ENCODE results near the gene RPTOR. TPM values are rescaled to one million over a fixed set of nuclear protein-coding genes. Genes with fewer than 3 reads are reported as not detected.
A peak's percentile ranks its signal among the peaks of the same experiment; 100 is the strongest.

RPTOR gene
- total RNA-seq, 6 experiments from 2014 or later, result 34.4 to 39.2 (median 35.5) TPM

GRCh38 chr17:80499961-80500665 lies 44.5 kb upstream of the RPTOR start:
- Mint-ChIP-seq H3K4me3 (no peak overlapping the region), H3K36me3 (ENCODE audit: low read depth) (no peaks in the 10 kb centered on the region)

DNA sequence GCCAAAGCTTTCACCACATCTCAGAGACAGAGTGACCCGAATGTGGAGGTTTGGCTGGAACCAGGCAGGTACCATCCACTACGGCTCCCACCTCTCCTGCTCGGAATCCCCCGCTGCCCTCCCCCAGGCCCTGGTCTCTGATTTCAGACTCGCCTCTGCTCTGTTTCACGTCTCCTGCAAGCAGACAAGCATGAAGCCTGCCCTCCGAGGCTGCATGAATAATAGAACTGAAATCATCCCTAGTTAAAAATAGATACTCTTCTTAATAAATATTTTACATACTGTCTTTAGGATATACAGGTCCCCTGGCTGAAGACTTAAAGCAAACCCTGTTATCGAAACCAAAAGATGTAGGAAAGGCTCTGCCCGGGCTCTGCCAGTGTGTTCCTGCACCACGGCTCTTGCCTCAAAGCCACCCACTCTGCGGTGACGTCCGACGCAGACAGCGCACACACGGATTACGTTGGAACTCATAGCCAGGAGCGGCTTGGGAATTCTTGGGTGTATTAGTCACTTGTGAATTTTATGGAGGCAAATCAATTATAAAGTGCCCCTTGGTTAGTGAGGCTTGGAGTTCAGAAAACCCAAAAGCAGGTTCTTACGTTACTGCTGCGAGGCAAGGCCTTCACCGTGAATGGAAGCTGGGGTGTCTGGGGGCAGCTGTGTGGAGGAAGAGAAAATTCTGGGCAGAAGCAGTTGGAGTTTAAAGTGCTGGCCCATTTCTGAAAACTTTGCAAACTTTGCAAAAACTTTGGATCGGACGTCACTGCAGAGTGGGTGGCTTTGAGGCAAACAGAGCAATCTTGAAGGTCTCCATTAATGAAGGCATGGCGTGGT lies 42.7 kb upstream of the RPTOR start:
- H3K27me3 Mint-ChIP-seq (ENCODE audit: insufficient read depth), result peaks cover 7% of the 10 kb centered on the region
- H3K27ac Mint-ChIP-seq, result peak overlapping the region; percentile 76
- H3K4me1 Mint-ChIP-seq (ENCODE audit: low read depth), result peaks cover 28% of the 10 kb centered on the region
- peak; percentile 37 for DNase-seq
- TF ChIP-seq, protein P1, sequence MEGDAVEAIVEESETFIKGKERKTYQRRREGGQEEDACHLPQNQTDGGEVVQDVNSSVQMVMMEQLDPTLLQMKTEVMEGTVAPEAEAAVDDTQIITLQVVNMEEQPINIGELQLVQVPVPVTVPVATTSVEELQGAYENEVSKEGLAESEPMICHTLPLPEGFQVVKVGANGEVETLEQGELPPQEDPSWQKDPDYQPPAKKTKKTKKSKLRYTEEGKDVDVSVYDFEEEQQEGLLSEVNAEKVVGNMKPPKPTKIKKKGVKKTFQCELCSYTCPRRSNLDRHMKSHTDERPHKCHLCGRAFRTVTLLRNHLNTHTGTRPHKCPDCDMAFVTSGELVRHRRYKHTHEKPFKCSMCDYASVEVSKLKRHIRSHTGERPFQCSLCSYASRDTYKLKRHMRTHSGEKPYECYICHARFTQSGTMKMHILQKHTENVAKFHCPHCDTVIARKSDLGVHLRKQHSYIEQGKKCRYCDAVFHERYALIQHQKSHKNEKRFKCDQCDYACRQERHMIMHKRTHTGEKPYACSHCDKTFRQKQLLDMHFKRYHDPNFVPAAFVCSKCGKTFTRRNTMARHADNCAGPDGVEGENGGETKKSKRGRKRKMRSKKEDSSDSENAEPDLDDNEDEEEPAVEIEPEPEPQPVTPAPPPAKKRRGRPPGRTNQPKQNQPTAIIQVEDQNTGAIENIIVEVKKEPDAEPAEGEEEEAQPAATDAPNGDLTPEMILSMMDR (IDR thresholded peaks at IDR 0.05), result no peak
- peaks cover 5% of the 10 kb centered on the region; the same call in 1 of the 2 replicates for H3K9me3 Mint-ChIP-seq
- H3K36me3 Mint-ChIP-seq (ENCODE audit: low read depth), result no peaks in the 10 kb centered on the region
- H3K4me3 Mint-ChIP-seq, result peak overlapping the region; percentile 31

More at GRCh38 chr17:80499961-80500665, 44.5 kb upstream of the RPTOR start:
- Mint-ChIP-seq H3K27me3 (ENCODE audit: insufficient read depth) (peaks cover 13% of the 10 kb centered on the region), H3K9me3 (peaks cover 5% of the 10 kb centered on the region; the same call in 1 of the 2 replicates), H3K27ac (no peak overlapping the region), H3K4me1 (ENCODE audit: low read depth) (peaks cover 24% of the 10 kb centered on the region)
- TF ChIP-seq, protein P1 (IDR thresholded peaks at IDR 0.05), result no peak
- no peak for DNase-seq

- Mint-ChIP-seq H3K27me3 (ENCODE audit: insufficient read depth) (peaks cover 7% of the 10 kb centered on the region), H3K4me3 (no peak overlapping the region; the same call in 1 of the 2 replicates), H3K4me1 (ENCODE audit: low read depth) (peaks cover 28% of the 10 kb centered on the region), H3K36me3 (ENCODE audit: low read depth) (no peaks in the 10 kb centered on the region), H3K27ac (peak overlapping the region; percentile 76; the same call in 1 of the 2 replicates), H3K9me3 (peaks cover 5% of the 10 kb centered on the region; the same call in 1 of the 2 replicates)
- TF ChIP-seq, protein P1 (IDR thresholded peaks at IDR 0.05), result no peak
- no peak for DNase-seq
These were observed 42.1 kb upstream of the RPTOR start for GRCh38 chr17:80502578-80502877.

DNA sequence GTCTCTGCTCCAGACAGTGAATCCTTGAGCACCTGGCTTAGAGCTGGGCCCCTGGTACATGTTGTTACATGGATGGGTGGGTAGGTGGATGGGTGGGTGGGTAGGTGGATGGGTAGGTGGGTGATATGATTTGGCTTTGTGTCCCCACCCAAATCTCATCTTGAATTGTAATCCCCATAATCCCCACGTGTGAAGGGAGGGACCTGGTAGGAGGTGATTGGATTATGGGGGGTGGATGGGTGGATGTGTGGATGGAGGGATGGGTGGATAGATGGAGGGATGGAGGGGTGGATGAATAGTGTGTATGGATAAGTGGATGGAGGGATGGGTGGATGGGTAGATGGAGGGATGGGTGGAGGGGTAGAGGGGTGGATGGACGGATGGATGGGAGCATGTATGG lies 41.6 kb upstream of the RPTOR start:
- no peak overlapping the region for H3K27ac Mint-ChIP-seq
- TF ChIP-seq, protein P1 (IDR thresholded peaks at IDR 0.05), result no peak
- H3K4me3 Mint-ChIP-seq, result no peak overlapping the region
- peaks cover under 1% of the 10 kb centered on the region; the same call in 1 of the 2 replicates for H3K9me3 Mint-ChIP-seq
- H3K36me3 Mint-ChIP-seq (ENCODE audit: low read depth), result no peaks in the 10 kb centered on the region
- DNase-seq, result no peak
- H3K4me1 Mint-ChIP-seq (ENCODE audit: low read depth), result peaks cover 28% of the 10 kb centered on the region
- peaks cover 6% of the 10 kb centered on the region for H3K27me3 Mint-ChIP-seq (ENCODE audit: insufficient read depth)

DNA sequence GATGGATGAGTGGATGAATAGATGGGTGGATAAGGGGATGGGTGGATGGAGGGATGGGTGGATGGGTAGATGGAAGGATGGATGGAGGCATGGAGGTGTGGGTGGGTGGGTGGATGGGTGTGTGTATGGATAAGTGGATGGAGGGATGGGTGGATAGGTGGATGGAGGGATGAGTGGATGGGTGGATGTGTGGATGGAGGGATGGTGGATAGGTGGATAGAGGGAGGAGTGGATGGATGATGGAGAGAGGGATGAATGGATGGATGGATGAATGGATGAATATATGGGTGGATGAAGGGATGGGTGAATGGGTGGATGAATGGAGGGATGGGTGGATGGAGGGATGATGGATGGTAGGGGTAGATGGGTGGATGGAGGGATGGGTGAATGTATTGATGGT lies 40.7 kb upstream of the RPTOR start:
- Mint-ChIP-seq H3K4me1 (ENCODE audit: low read depth) (peaks cover 28% of the 10 kb centered on the region), H3K27ac (no peak overlapping the region), H3K27me3 (ENCODE audit: insufficient read depth) (peaks cover 6% of the 10 kb centered on the region), H3K4me3 (no peak overlapping the region), H3K36me3 (ENCODE audit: low read depth) (no peaks in the 10 kb centered on the region), H3K9me3 (no peaks in the 10 kb centered on the region)
- DNase-seq, result no peak
- TF ChIP-seq, protein P1 (IDR thresholded peaks at IDR 0.05), result no peak

Measured in HFFc6 (cell line).